ENCODE measurements around the gene CNKSR3.

GRCh38 chr6:154484942-154485341 is 25.5 kb downstream of the CNKSR3 start:
- TF ChIP-seq CTCF (IDR thresholded peaks at IDR 0.05): no peak
- TF ChIP-seq POLR2A (IDR thresholded peaks at IDR 0.05): no peak

Measured in thyroid gland (tissue), 4 donors.